ENCODE results near the gene C1orf105.

DNA sequence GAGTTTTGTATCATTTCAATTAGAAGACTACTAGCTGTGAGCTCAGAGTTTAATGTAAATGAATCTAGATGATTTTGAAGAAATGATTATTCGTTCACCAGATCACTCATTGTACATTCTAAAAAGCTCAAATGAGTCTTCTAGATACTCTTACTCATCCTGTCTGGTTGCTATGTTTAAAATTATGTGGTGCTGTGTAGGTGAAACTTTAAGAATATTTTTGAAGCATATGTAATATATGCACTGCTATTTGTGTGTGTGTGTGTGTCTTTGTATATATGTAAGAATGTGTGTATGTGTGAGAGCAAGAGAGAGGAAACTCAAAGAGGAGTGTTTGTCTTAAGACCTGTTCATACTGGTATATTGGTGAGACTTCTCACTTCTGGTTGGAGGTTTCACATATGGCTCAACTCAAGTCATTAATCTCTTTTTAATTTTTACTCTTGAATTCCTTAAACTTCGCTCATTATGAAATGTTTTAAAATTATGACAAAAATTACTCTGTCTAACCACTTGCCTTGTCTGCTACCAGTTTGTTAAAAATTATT, 8.6 kb upstream of the C1orf105 start:
- TF ChIP-seq, protein P1, sequence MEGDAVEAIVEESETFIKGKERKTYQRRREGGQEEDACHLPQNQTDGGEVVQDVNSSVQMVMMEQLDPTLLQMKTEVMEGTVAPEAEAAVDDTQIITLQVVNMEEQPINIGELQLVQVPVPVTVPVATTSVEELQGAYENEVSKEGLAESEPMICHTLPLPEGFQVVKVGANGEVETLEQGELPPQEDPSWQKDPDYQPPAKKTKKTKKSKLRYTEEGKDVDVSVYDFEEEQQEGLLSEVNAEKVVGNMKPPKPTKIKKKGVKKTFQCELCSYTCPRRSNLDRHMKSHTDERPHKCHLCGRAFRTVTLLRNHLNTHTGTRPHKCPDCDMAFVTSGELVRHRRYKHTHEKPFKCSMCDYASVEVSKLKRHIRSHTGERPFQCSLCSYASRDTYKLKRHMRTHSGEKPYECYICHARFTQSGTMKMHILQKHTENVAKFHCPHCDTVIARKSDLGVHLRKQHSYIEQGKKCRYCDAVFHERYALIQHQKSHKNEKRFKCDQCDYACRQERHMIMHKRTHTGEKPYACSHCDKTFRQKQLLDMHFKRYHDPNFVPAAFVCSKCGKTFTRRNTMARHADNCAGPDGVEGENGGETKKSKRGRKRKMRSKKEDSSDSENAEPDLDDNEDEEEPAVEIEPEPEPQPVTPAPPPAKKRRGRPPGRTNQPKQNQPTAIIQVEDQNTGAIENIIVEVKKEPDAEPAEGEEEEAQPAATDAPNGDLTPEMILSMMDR (IDR thresholded peaks at IDR 0.05 in 8 of 11, conservative IDR thresholded peaks at IDR 0.05 in 3 of 11) = no peak
- TF ChIP-seq POLR2A (IDR thresholded peaks at IDR 0.05) = no peak

All from spleen (tissue), 7 donors.